Measurements from ENCODE around the gene IGFBP3.
A peak's percentile ranks its signal among the peaks of the same experiment; 100 is the strongest.

IGFBP3 gene

DNA sequence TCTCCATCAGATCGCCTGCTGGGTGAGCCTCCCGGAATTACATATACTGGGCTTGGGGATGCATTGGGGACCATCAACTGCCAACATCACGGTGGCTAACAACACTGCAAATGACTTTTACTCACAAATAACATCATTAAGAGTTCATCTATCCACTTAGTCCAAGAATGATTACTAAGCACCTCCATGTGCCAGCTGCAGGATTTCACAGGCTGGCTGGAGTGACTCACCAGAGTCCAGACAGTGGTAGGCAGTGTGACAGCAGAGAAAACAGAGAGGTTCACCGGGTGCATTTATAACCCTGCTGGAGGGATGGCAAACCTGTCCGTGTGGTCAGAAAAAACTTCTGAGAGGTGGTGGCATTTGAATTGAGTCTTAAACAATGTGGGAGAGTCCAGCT is 3.2 kb upstream of the IGFBP3 start:
- Histone ChIP-seq H3K4me1 (ENCODE audit: control insufficient read depth in 5 of 5, insufficient read depth in 5 of 5, low read length in 5 of 5) (peaks cover 2 to 45% (median 42%) of the 10 kb centered on the region in 5 donors), H3K9ac (ENCODE audit: low read length in 5 of 5) (no peak overlapping the region), H3K27me3 (ENCODE audit: control insufficient read depth in 5 of 5, insufficient read depth in 4 of 5, low read length in 5 of 5) (peaks cover 0 to 12% (median 6%) of the 10 kb centered on the region in 5 donors), H3K9me3 (ENCODE audit: control insufficient read depth in 5 of 5, low read length in 5 of 5) (peaks cover 0 to 2% (median 0%) of the 10 kb centered on the region in 5 donors), H3K36me3 (ENCODE audit: control insufficient read depth in 5 of 5, insufficient read depth in 5 of 5, low read length in 5 of 5) (no peaks in the 10 kb centered on the region), H3K27ac (ENCODE audit: low read depth, low read length) (no peak overlapping the region), H3K4me3 (ENCODE audit: low read depth in 1 of 5, low read length in 5 of 5) (no peak overlapping the region)

DNA sequence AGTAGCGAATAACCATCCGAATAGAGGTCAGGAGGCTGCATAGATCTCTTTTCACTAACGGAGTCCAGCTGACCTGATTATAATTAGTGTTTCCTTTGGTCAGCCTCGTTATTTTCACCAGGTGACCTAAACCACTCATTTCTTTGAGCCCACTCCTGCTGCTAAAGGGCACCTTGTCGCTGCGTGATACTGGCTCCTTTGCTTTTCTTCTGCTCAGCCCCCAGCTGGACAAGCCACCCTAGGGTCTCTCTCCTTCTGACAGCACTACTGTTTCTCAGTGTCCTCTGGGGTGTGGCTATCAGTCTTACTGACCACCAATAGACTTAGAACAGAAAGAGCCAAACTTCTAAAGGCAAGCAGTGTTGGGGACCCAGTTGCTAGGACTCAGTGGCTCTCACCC is 2.7 kb upstream of the IGFBP3 start:
- Histone ChIP-seq H3K4me1 (ENCODE audit: control insufficient read depth in 5 of 5, insufficient read depth in 5 of 5, low read length in 5 of 5) (peaks cover 2 to 49% (median 43%) of the 10 kb centered on the region in 5 donors), H3K9ac (ENCODE audit: low read length in 5 of 5) (no peak overlapping the region), H3K36me3 (ENCODE audit: control insufficient read depth in 5 of 5, insufficient read depth in 5 of 5, low read length in 5 of 5) (no peaks in the 10 kb centered on the region), H3K27me3 (ENCODE audit: control insufficient read depth in 5 of 5, insufficient read depth in 4 of 5, low read length in 5 of 5) (peaks cover 0 to 14% (median 7%) of the 10 kb centered on the region in 5 donors), H3K4me3 (ENCODE audit: low read depth in 1 of 5, low read length in 5 of 5) (no peak overlapping the region), H3K9me3 (ENCODE audit: control insufficient read depth in 5 of 5, low read length in 5 of 5) (peaks cover 0 to 2% (median 0%) of the 10 kb centered on the region in 5 donors), H3K27ac (ENCODE audit: low read depth, low read length) (no peak overlapping the region)

DNA sequence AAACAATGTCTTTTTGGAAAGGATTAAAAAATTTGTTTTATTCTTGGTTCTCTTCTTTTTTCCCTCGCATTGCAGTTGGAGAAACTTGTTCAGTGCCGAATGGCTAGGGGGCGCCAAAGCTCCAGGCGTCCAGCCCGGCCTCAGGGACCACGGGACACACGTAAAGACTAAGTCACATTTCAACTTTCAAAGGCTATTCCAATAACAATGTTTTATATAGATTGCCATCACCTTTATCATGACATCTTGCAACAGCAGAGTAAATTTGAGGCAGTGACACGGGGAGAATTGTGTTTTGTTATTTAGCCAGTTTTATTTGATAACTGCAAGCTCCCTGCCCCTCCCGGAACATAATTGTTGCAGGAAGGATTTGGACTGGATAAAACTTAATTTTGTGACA is 2.2 kb upstream of the IGFBP3 start:
- peaks cover 0 to 14% (median 12%) of the 10 kb centered on the region in 5 donors for H3K27me3 ChIP-seq (ENCODE audit: control insufficient read depth in 5 of 5, insufficient read depth in 4 of 5, low read length in 5 of 5)
- H3K4me1 ChIP-seq (ENCODE audit: control insufficient read depth in 5 of 5, insufficient read depth in 5 of 5, low read length in 5 of 5): peaks cover 2 to 54% (median 46%) of the 10 kb centered on the region in 5 donors
- H3K36me3 ChIP-seq (ENCODE audit: control insufficient read depth in 5 of 5, insufficient read depth in 5 of 5, low read length in 5 of 5): no peaks in the 10 kb centered on the region
- peaks cover 0 to 2% (median 0%) of the 10 kb centered on the region in 5 donors for H3K9me3 ChIP-seq (ENCODE audit: control insufficient read depth in 5 of 5, low read length in 5 of 5)
- H3K9ac ChIP-seq (ENCODE audit: low read length in 5 of 5): no peak overlapping the region
- peak overlapping the region in 4 of 5 donors; percentile 64 to 75 (median 69) for H3K4me3 ChIP-seq (ENCODE audit: low read depth in 1 of 5, low read length in 5 of 5)
- H3K27ac ChIP-seq (ENCODE audit: low read depth, low read length): no peak overlapping the region

DNA sequence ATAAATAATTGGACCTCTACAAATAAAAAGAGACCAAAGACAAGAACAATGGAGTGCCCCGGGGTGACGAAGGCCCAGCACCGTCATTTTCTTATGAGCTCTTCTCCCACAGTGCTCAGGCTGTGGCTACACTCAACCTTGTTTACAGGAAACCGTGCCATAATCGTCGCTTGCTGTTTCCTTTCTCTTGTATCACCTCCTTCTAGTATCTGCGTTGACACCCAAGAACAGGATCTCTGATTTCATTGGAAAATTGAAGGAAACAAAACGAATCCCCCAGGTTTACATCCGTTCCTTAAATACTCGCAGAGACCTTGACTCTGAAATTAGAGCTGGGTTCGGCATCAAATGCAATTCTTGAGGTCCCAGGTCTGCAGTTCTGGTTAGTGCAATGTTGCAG is 1.7 kb upstream of the IGFBP3 start:
- peaks cover 2 to 58% (median 50%) of the 10 kb centered on the region in 5 donors for H3K4me1 ChIP-seq (ENCODE audit: control insufficient read depth in 5 of 5, insufficient read depth in 5 of 5, low read length in 5 of 5)
- peak overlapping the region in 4 of 5 donors; percentile 64 to 75 (median 69) for H3K4me3 ChIP-seq (ENCODE audit: low read depth in 1 of 5, low read length in 5 of 5)
- peaks cover 0 to 2% (median 0%) of the 10 kb centered on the region in 5 donors for H3K9me3 ChIP-seq (ENCODE audit: control insufficient read depth in 5 of 5, low read length in 5 of 5)
- peaks cover 0 to 18% (median 14%) of the 10 kb centered on the region in 5 donors for H3K27me3 ChIP-seq (ENCODE audit: control insufficient read depth in 5 of 5, insufficient read depth in 4 of 5, low read length in 5 of 5)
- H3K36me3 ChIP-seq (ENCODE audit: control insufficient read depth in 5 of 5, insufficient read depth in 5 of 5, low read length in 5 of 5): no peaks in the 10 kb centered on the region
- H3K9ac ChIP-seq (ENCODE audit: low read length in 5 of 5): peak overlapping the region in 2 of 5 donors; percentile 10 to 44
- H3K27ac ChIP-seq (ENCODE audit: low read depth, low read length): no peak overlapping the region

DNA sequence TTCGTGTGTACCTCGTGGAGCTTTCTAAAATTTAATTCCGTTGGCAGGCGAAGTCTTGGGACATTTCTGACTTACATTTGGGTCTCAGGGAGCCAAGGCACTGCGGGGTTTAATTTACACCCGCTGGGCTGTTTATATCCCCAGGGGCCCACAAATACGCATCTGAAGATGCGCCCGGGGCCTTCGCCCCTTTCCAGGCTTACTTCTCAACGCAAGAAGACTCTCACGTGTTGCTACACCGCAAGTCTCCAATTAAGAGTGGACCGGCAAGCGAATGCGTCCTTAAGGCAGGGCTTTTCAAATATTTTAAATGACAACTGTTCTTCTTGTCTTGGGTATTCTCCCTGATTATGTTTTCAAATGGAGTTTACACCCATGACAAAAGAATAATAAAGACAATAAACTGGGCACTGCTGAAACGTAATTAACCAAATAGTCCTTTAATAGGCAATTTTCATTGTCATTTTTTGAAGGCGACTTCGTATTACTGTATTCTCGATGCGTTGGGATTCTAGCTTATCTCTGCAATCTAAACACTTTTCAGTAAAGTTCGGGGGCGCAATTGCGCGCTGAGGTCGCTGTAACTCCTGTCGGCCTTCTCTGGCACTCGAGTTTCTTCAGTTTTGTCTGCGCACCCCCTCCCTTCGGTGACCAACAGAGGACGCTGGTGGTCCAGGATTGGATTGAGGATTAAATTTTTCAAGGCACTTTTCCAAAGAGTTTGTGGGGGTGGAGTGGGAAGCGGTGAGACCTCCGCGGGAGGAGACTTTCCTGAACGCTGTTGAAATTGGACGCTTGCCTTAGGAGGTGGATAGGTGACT is 837 bp upstream of the IGFBP3 start:
- Histone ChIP-seq H3K27me3 (ENCODE audit: control insufficient read depth in 5 of 5, insufficient read depth in 4 of 5, low read length in 5 of 5) (peaks cover 0 to 19% (median 15%) of the 10 kb centered on the region in 5 donors), H3K9ac (ENCODE audit: low read length in 5 of 5) (peak overlapping the region in 2 of 5 donors; percentile 10 to 44)

DNA sequence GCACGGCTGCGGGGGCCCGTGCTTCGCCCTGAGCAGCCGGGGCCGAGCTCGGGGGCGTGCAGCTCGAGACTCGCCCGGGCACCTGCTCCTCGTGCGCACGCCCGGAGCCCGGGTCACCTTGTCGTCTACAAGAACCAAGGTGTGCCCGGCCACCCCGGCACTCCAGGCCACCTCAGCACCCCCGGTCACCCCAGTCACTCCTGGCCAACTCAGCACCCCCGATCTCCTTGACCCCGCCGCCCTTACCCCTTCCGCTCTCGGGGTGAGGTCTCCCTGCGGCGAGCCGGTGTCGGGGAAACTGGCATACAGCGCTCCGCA is 268 bp upstream of the IGFBP3 start:
- H3K27me3 ChIP-seq (ENCODE audit: control insufficient read depth in 5 of 5, insufficient read depth in 4 of 5, low read length in 5 of 5): peaks cover 0 to 19% (median 15%) of the 10 kb centered on the region in 5 donors
- H3K4me1 ChIP-seq (ENCODE audit: control insufficient read depth in 5 of 5, insufficient read depth in 5 of 5, low read length in 5 of 5): peaks cover 2 to 61% (median 53%) of the 10 kb centered on the region in 5 donors
- peak overlapping the region in 1 of 5 donors; percentile 10 for H3K9ac ChIP-seq (ENCODE audit: low read length in 5 of 5)

More for the DNA sequence above, 837 bp upstream of the IGFBP3 start:
- peak overlapping the region; percentile 64 to 75 (median 69) for H3K4me3 ChIP-seq (ENCODE audit: low read depth in 1 of 5, low read length in 5 of 5)
- no peaks in the 10 kb centered on the region for H3K9me3 ChIP-seq (ENCODE audit: control insufficient read depth in 5 of 5, low read length in 5 of 5)
- peaks cover 2 to 61% (median 53%) of the 10 kb centered on the region in 5 donors for H3K4me1 ChIP-seq (ENCODE audit: control insufficient read depth in 5 of 5, insufficient read depth in 5 of 5, low read length in 5 of 5)
- peaks cover 0 to 3% (median 0%) of the 10 kb centered on the region in 5 donors for H3K36me3 ChIP-seq (ENCODE audit: control insufficient read depth in 5 of 5, insufficient read depth in 5 of 5, low read length in 5 of 5)
- H3K27ac ChIP-seq (ENCODE audit: low read depth, low read length): no peak overlapping the region

DNA sequence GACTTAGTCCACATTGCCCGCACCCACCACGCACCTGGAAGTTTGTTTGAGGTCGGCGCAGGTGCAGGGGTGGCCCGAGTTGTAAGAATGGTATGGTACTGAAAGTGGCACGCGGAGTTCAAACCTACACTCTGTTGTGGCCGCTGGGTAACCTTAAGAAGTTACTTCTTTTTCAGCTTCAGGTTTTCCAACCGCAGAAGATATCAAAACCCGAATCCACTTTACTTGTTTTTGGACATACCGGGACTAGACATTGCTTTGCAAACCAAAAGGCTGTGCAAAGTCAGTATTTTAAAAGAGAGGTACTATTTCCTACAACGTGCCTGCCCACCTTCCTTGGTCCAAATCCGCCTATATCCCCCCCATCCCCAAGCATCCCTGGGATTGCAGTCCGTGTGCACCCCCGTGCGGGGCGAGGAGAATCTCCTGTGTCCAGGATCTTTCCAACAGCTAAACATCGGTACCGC is 1.0 kb downstream of the IGFBP3 start:
- Histone ChIP-seq H3K9ac (ENCODE audit: low read length in 5 of 5) (no peak overlapping the region), H3K9me3 (ENCODE audit: control insufficient read depth in 5 of 5, low read length in 5 of 5) (no peaks in the 10 kb centered on the region), H3K4me1 (ENCODE audit: control insufficient read depth in 5 of 5, insufficient read depth in 5 of 5, low read length in 5 of 5) (peaks cover 2 to 61% (median 53%) of the 10 kb centered on the region in 5 donors), H3K36me3 (ENCODE audit: control insufficient read depth in 5 of 5, insufficient read depth in 5 of 5, low read length in 5 of 5) (peaks cover 0 to 22% (median 12%) of the 10 kb centered on the region in 5 donors), H3K27ac (ENCODE audit: low read depth, low read length) (no peak overlapping the region), H3K27me3 (ENCODE audit: control insufficient read depth in 5 of 5, insufficient read depth in 4 of 5, low read length in 5 of 5) (peaks cover 0 to 22% (median 15%) of the 10 kb centered on the region in 5 donors), H3K4me3 (ENCODE audit: low read depth in 1 of 5, low read length in 5 of 5) (peak overlapping the region; percentile 68 to 76 (median 70))

More for the DNA sequence above, 268 bp upstream of the IGFBP3 start:
- Histone ChIP-seq H3K9me3 (ENCODE audit: control insufficient read depth in 5 of 5, low read length in 5 of 5) (no peaks in the 10 kb centered on the region), H3K27ac (ENCODE audit: low read depth, low read length) (no peak overlapping the region), H3K4me3 (ENCODE audit: low read depth in 1 of 5, low read length in 5 of 5) (peak overlapping the region; percentile 64 to 75 (median 69)), H3K36me3 (ENCODE audit: control insufficient read depth in 5 of 5, insufficient read depth in 5 of 5, low read length in 5 of 5) (peaks cover 0 to 9% (median 5%) of the 10 kb centered on the region in 5 donors)

DNA sequence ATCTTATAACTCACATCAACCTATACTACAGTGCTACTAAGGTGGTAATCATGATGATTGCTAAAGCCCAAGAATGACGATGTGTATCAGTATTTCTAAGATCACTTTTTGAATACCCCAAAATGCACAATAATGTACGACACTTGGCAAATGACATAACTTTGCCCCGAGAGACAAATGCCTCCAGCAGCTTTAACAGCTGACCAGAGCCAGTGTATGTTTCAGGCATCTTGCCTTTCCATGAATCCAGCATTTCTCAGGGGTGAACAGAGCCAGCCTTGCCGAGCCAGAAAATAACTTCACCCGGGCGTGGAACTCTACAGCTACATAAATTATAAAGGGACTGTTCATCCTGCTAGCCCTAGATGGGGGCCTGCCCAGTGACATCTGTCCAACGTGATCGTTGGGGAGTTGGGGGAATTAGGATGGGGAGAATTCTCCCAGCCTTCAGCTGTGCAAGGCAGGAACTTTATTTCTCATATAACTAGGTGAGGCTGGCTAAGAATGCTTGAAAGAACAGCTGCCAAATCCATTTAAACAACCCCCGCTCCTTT is 1.8 kb downstream of the IGFBP3 start:
- no peak overlapping the region for H3K27ac ChIP-seq (ENCODE audit: low read depth, low read length)
- peak overlapping the region in 2 of 5 donors; percentile 9 to 26 for H3K9ac ChIP-seq (ENCODE audit: low read length in 5 of 5)
- peaks cover 0 to 29% (median 19%) of the 10 kb centered on the region in 5 donors for H3K36me3 ChIP-seq (ENCODE audit: control insufficient read depth in 5 of 5, insufficient read depth in 5 of 5, low read length in 5 of 5)
- H3K27me3 ChIP-seq (ENCODE audit: control insufficient read depth in 5 of 5, insufficient read depth in 4 of 5, low read length in 5 of 5): peaks cover 0 to 22% (median 15%) of the 10 kb centered on the region in 5 donors
- peaks cover 2 to 61% (median 53%) of the 10 kb centered on the region in 5 donors for H3K4me1 ChIP-seq (ENCODE audit: control insufficient read depth in 5 of 5, insufficient read depth in 5 of 5, low read length in 5 of 5)
- peak overlapping the region; percentile 68 to 76 (median 70) for H3K4me3 ChIP-seq (ENCODE audit: low read depth in 1 of 5, low read length in 5 of 5)
- H3K9me3 ChIP-seq (ENCODE audit: control insufficient read depth in 5 of 5, low read length in 5 of 5): no peaks in the 10 kb centered on the region

DNA sequence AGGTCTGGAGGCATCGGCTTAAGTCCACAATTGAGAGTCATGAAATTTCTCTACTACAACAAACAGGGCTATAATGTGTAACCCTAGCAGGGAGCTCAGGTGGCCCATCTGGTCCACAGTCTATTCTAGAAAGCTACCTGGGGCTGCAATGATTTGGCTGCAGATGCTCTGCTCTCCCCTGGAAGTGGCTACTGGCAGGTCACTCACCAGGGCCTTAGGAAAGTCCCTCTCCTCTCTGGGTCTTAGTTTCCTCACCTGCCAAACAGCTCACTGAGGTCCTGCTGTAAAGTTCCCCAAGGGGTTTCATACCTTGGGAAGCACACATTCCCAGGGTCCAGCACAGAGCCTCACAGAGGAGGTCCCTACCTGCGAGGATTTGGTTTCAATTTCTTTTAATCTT is 2.5 kb downstream of the IGFBP3 start:
- peak overlapping the region in 2 of 5 donors; percentile 68 to 75 for H3K4me3 ChIP-seq (ENCODE audit: low read depth in 1 of 5, low read length in 5 of 5)
- H3K9ac ChIP-seq (ENCODE audit: low read length in 5 of 5): no peak overlapping the region
- no peaks in the 10 kb centered on the region for H3K9me3 ChIP-seq (ENCODE audit: control insufficient read depth in 5 of 5, low read length in 5 of 5)
- H3K36me3 ChIP-seq (ENCODE audit: control insufficient read depth in 5 of 5, insufficient read depth in 5 of 5, low read length in 5 of 5): peaks cover 0 to 33% (median 20%) of the 10 kb centered on the region in 5 donors
- H3K27me3 ChIP-seq (ENCODE audit: control insufficient read depth in 5 of 5, insufficient read depth in 4 of 5, low read length in 5 of 5): peaks cover 0 to 22% (median 15%) of the 10 kb centered on the region in 5 donors
- peaks cover 2 to 57% (median 50%) of the 10 kb centered on the region in 5 donors for H3K4me1 ChIP-seq (ENCODE audit: control insufficient read depth in 5 of 5, insufficient read depth in 5 of 5, low read length in 5 of 5)
- no peak overlapping the region for H3K27ac ChIP-seq (ENCODE audit: low read depth, low read length)
